ENCODE data around the gene LIF. TPM values are rescaled to one million over a fixed set of nuclear protein-coding genes. Genes with fewer than 3 reads are reported as not detected.

The LIF gene
- total and polyA plus RNA-seq, 4 donors: 0.77 to 26.1 (median 5.1) TPM

DNA sequence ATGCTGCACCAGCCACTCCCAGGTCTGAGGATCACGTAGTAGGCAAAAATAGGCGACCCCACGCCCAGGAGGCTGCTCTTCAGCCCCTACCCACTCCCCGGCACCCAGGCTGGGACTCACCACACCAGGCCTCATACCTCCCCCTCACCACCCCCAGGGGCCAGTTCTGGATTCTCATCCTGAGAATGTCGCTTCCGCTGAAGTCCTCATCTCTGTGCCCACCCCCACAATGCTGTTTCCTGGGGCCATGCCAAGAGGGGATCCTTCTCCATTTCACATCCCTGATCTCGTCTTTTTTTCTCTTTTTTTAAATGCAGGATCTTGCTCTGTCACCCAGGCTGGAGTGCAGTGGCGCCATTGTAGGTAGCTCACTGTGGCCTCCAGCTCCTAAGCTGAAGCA is 21.8 kb upstream of the LIF start:
- no peak overlapping the region for H3K9ac ChIP-seq (ENCODE audit: insufficient read depth in 1 of 2, low read length in 2 of 2)
- H3K4me1 ChIP-seq (ENCODE audit: control insufficient read depth in 5 of 5, insufficient read depth in 5 of 5, low read length in 5 of 5): no peaks in the 10 kb centered on the region
- no peak overlapping the region for H3K27ac ChIP-seq (ENCODE audit: low read depth in 1 of 2, low read length in 1 of 2)
- no peak for TF ChIP-seq CTCF (IDR thresholded peaks at IDR 0.05; ENCODE audit: control extremely low read depth, extremely low read depth)
- no peaks in the 10 kb centered on the region for H3K9me3 ChIP-seq (ENCODE audit: control insufficient read depth in 4 of 4, insufficient read depth in 3 of 4, low read length in 3 of 4)
- DNase-seq (no peak), ATAC-seq (ENCODE audit: insufficient read depth, low FRiP score) (no peak)
- H3K4me3 ChIP-seq: no peak overlapping the region
- H3K36me3 ChIP-seq (ENCODE audit: control insufficient read depth in 4 of 4, insufficient read depth in 4 of 4, low read length in 4 of 4): no peaks in the 10 kb centered on the region
- H3K27me3 ChIP-seq (ENCODE audit: control insufficient read depth in 3 of 3, insufficient read depth in 3 of 3, low read length in 2 of 3): no peaks in the 10 kb centered on the region
- 71 to 85% methylated on average over 8 of the region's 8 CpGs for WGBS, 2 donors

GRCh38 chr22:30267382-30268302 is 21.1 kb upstream of the LIF start:
- Histone ChIP-seq H3K4me3 (no peak overlapping the region), H3K36me3 (ENCODE audit: control insufficient read depth in 4 of 4, insufficient read depth in 4 of 4, low read length in 4 of 4) (no peaks in the 10 kb centered on the region), H3K4me1 (ENCODE audit: control insufficient read depth in 5 of 5, insufficient read depth in 5 of 5, low read length in 5 of 5) (peaks cover 0 to 2% (median 0%) of the 10 kb centered on the region in 5 donors), H3K9me3 (ENCODE audit: control insufficient read depth in 4 of 4, insufficient read depth in 3 of 4, low read length in 3 of 4) (no peaks in the 10 kb centered on the region), H3K9ac (ENCODE audit: insufficient read depth in 1 of 2, low read length in 2 of 2) (no peak overlapping the region), H3K27me3 (ENCODE audit: control insufficient read depth in 3 of 3, insufficient read depth in 3 of 3, low read length in 2 of 3) (no peaks in the 10 kb centered on the region), H3K27ac (ENCODE audit: low read depth in 1 of 2, low read length in 1 of 2) (peak overlapping the region in 1 of 2 donors; percentile 2)
- WGBS, 2 donors: 38 to 57% methylated on average over 14 of the region's 14 CpGs
- DNase-seq (no peak), ATAC-seq (ENCODE audit: insufficient read depth, low FRiP score) (no peak)
- TF ChIP-seq CTCF (IDR thresholded peaks at IDR 0.05; ENCODE audit: control extremely low read depth, extremely low read depth): no peak

GRCh38 chr22:30266445-30267381 is 20.2 kb upstream of the LIF start, which contains the start of gene OSM:
Gene OSM, minus strand, starts transcription at chr22:30266851. Its CDS starts 52 bp downstream, at chr22:30266799.
- WGBS, 2 donors: 28 to 52% methylated on average over 35 of the region's 35 CpGs
- H3K27ac ChIP-seq (ENCODE audit: low read depth in 1 of 2, low read length in 1 of 2): peak within 1 kb of the TSS in 1 of 2 donors; percentile 76
- ATAC-seq (ENCODE audit: insufficient read depth, low FRiP score) (peak; percentile 6), DNase-seq (no peak)
- no peaks in the 10 kb centered on the region for H3K36me3 ChIP-seq (ENCODE audit: control insufficient read depth in 4 of 4, insufficient read depth in 4 of 4, low read length in 4 of 4)
- H3K4me3 ChIP-seq: no peak within 1 kb of the TSS
- H3K9me3 ChIP-seq (ENCODE audit: control insufficient read depth in 4 of 4, insufficient read depth in 3 of 4, low read length in 3 of 4): no peaks in the 10 kb centered on the region
- H3K9ac ChIP-seq (ENCODE audit: insufficient read depth in 1 of 2, low read length in 2 of 2): no peak within 1 kb of the TSS
- peaks cover 0 to 2% (median 0%) of the 10 kb centered on the region in 5 donors for H3K4me1 ChIP-seq (ENCODE audit: control insufficient read depth in 5 of 5, insufficient read depth in 5 of 5, low read length in 5 of 5)
- H3K27me3 ChIP-seq (ENCODE audit: control insufficient read depth in 3 of 3, insufficient read depth in 3 of 3, low read length in 2 of 3): no peaks in the 10 kb centered on the region
- TF ChIP-seq CTCF (IDR thresholded peaks at IDR 0.05; ENCODE audit: control extremely low read depth, extremely low read depth): no peak

All from lung (tissue), 12 donors.